ENCODE results near the gene FBXO31.

FBXO31 gene

DNA sequence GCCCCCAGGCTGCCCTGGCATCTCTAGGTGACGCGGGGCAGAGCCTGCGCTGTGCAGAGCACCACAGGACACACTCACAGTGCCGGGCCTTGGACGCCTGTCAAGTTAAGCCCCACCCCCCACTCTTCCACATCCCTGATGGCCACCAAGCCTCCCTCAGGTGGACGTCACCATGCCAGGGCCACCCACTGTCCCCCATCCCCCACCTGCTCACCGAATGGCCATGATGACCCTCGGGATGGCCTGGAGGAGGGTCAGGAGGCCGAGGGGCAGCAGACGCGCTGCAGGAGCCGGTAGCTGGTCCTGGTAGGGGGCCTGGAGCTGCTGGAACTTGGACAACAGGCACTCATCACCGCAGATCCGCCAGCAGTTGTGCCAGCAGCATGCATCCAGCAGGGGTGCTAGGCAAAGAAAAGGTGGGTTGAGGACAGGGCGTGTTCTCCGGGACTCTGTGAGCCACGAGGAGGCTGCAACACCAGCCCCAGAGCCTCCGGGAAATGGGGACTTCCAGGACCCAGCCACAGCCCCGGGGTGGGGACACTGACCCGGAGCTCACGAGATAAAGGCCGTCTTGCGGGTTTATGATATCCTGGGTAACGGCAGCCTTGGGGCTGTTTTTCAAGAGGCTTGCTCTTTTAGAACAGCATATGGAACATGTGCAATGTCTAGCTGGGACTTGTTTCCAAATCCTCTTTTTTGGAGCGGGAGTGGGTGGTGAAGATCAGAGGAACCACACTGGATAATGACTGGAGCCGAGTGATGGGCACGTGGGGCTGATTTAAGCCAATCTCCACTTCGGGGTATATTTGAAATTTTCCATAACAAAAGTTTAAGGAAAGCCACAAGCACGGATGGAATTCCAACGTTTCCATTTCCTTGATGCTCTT lies 77.8 kb downstream of the FBXO31 start:
- H3K4me3 ChIP-seq (ENCODE audit: low read depth, low read length): no peak overlapping the region
- TF ChIP-seq, protein P1, sequence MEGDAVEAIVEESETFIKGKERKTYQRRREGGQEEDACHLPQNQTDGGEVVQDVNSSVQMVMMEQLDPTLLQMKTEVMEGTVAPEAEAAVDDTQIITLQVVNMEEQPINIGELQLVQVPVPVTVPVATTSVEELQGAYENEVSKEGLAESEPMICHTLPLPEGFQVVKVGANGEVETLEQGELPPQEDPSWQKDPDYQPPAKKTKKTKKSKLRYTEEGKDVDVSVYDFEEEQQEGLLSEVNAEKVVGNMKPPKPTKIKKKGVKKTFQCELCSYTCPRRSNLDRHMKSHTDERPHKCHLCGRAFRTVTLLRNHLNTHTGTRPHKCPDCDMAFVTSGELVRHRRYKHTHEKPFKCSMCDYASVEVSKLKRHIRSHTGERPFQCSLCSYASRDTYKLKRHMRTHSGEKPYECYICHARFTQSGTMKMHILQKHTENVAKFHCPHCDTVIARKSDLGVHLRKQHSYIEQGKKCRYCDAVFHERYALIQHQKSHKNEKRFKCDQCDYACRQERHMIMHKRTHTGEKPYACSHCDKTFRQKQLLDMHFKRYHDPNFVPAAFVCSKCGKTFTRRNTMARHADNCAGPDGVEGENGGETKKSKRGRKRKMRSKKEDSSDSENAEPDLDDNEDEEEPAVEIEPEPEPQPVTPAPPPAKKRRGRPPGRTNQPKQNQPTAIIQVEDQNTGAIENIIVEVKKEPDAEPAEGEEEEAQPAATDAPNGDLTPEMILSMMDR (conservative IDR thresholded peaks at IDR 0.05; ENCODE audit: low read depth, low read length): peak; percentile 38
- peak; percentile 16 for DNase-seq (ENCODE audit: low read depth)

DNA sequence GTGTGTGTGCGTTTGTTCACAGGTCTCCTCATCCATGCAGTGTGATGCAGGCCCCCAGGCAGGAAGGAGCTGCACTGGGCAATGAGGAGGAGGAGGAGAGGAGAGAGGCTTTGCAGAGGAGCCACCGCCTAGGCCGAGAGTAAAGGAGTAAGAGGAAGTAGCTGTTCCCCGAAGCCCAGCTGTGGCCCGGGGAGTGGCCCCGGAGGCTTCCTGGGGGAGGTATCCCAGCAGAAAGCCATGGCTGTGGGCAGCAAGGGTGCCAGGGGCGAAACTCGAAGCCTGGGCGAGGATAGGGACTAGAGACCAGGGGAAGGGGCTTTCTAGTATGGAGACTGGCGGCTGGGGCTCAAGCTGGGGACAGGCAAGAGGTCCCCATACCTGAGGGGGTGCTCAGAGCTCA lies 78.6 kb downstream of the FBXO31 start:
- no peak for DNase-seq (ENCODE audit: low read depth)
- TF ChIP-seq, protein P1 (conservative IDR thresholded peaks at IDR 0.05; ENCODE audit: low read depth, low read length): no peak
- H3K4me3 ChIP-seq (ENCODE audit: low read depth, low read length): no peak overlapping the region

DNA sequence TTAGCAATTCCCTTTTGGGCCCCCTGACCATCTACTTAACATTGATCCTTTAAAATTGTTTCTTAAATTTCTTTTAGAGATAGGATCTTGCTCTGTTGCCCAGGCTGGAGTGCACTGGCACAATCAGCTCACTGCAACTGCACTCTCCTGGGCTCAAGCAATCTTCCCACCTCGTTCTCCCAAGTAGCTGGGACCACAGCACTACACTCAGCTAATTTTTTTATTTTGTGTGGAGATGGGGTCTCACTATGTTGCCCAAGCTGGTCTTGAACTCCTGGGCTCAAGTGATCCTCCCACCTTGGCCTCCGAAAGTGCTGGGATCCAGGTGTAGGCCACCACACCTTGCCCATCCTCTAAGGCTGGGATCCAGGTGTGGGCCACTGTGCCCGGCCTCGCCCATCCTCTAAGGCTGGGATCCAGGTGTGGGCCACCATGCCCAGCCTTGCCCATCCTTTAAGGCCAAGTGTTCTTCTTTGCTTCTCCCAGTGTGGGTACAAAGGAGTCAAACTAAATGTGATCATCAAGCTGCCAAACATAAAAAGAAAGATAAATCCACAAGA lies 79.5 kb downstream of the FBXO31 start:
- H3K4me3 ChIP-seq (ENCODE audit: low read depth, low read length): no peak overlapping the region
- no peak for DNase-seq (ENCODE audit: low read depth)
- TF ChIP-seq, protein P1 (conservative IDR thresholded peaks at IDR 0.05; ENCODE audit: low read depth, low read length): no peak

DNA sequence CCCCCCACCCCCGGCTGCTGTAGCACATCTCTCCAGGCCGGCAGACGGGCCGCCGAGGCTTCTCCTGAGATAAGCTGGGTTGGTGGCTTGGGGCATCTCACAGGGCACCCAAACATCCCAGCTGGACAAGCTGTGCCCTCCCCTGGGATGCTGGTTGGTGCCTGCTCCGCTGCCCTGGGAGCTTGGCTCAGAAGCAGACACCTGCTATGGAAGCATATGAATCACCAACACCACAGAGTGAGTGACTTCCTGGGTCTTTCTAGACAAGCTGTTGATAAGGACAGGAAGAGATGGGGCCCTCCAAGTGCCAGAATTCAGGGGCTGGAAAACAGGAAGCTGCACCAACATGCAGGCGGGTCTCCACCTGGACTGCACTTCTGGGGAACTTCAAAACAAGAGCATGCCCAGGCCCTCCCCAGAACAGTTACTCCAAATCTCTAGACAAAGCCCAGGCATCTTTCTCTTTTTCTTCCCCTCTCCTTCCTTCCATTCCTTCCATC lies 80.1 kb downstream of the FBXO31 start:
- TF ChIP-seq, protein P1 (conservative IDR thresholded peaks at IDR 0.05; ENCODE audit: low read depth, low read length): no peak
- H3K4me3 ChIP-seq (ENCODE audit: low read depth, low read length): no peak overlapping the region
- peak; percentile 12 for DNase-seq (ENCODE audit: low read depth)

DNA sequence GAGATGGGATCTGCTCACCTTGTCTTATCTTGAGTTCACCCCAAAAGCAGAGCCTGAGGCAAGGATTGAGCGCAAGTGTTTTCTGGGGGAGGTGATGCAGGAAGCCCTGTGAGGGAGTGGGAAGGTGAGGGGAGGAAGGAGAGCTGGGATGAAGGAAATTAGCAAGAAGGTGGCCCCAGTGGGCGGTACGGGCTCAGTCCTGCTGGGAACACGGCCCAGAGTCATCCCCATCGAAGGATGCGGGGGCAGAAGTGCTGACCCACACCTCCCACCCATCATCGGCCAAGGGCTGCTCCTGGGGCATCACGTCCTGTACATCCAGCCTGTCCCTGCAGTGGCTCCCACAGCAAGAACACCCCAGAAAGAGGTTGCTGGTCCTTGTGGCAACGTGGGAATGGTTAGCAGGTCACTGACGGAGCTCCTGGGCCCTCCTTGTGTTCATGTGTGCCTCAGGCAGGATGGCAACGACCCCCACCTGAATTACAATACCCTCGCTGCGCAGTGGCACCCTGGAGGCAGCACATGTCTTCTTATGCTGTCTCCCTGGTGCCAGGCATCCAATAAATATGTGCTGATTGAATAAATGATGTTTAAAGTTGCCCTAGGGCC lies 84.6 kb downstream of the FBXO31 start:
- no peak overlapping the region for H3K4me3 ChIP-seq (ENCODE audit: low read depth, low read length)
- TF ChIP-seq, protein P1 (conservative IDR thresholded peaks at IDR 0.05; ENCODE audit: low read depth, low read length): no peak
- no peak for DNase-seq (ENCODE audit: low read depth)

DNA sequence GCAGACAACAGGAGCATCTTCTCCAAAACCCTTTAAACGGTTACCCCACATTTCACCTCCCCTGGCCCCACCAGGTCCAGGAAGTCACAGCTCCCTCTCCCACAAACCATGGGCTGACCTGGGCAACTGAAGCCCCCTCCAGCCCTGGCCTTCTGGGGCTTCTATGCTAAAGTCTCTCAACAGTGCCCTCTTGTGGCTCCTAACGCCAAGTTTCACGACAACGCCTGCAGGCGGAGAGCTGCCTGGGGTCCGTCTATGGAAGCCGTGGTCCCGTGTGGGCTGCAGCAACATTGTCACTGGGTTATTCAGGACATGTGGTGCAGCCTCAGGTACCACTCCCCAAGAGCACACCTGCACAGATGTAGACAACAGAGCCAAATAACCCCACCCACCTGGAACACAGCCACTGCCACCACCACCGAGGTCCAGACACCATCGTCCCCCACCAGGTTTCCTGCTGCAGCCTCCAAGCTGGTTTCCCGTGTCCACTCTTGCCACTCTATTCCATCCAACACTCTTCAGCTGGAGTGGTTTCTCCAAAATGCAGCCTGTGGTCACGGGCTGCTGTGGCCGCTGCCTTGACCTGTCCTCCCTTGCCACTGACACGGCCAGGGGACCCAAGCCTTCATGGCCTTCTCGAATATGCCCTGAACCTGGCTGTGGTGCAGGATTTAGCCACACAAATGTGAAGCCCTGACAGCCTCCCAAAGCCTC lies 85.5 kb downstream of the FBXO31 start:
- peak; percentile 50 for DNase-seq (ENCODE audit: low read depth)
- H3K4me3 ChIP-seq (ENCODE audit: low read depth, low read length): no peak overlapping the region
- TF ChIP-seq, protein P1 (conservative IDR thresholded peaks at IDR 0.05; ENCODE audit: low read depth, low read length): peak; percentile 83

All from choroid plexus epithelial cell (primary cell).